Caco-2 (cell line): Measurements from ENCODE around the gene EDEM2. TPM values are rescaled to one million over a fixed set of nuclear protein-coding genes. Genes with fewer than 3 reads are reported as not detected.
"Not testable (repeated sequence)": the region's sequence is repeated elsewhere in the genome, so short reads cannot be mapped to it uniquely, and the experiment has no call there.

Experiments used
- BruUV-seq: library from RNA; stranded (reverse); fragments of 400-500 nt; replicated peaks from 2 replicates; lab custom pipeline; 2021; lab: Mats Ljungman, UMichigan
- CTCF ChIA-PET: fragments of 300-600 bp; sonication (Branson Sonifier 250); formaldehyde crosslinking; loops from one replicate; lab custom pipeline; 2022; ENCODE audit warnings: antibody characterized with exemption; lab: Charles Lee
- POLR2A ChIA-PET: fragments of 300-600 bp; sonication (Branson Sonifier 250); formaldehyde crosslinking; loops from one replicate; lab custom pipeline; 2022; ENCODE audit warnings: antibody characterized with exemption; lab: Charles Lee
- DNase-seq, 2 experiments: peaks; one replicate each; pipeline versions ENCODE4 v3.0.0 to v3.0.0-alpha.2; 2020 to 2022
- H3K27me3 ChIP-seq: replicated peaks from 2 replicates; pipeline ENCODE4 v1.6.0; 2011; ENCODE audit warnings: low read length; ENCODE audit not compliant: control insufficient read depth, insufficient read depth
- H3K36me3 ChIP-seq: 2 replicates; pipeline ENCODE4 v1.5.1; 2011; ENCODE audit warnings: low read length; ENCODE audit not compliant: control insufficient read depth, insufficient read depth
- H3K4me1 ChIP-seq: fragments of 250-450 bp; sonication (Bioruptor Pico); 2 replicates; pipeline ENCODE4 v1.5.1; 2020; ENCODE audit warnings: mild to moderate bottlenecking
- H3K4me3 ChIP-seq: 2 replicates; pipeline ENCODE4 v1.5.1; 2011; ENCODE audit warnings: low read depth, mild to moderate bottlenecking, control low read depth, low read length
- H3K9me3 ChIP-seq: fragments of 250-450 bp; sonication (Bioruptor Pico); 2 replicates; pipeline ENCODE4 v1.5.1; 2020; ENCODE audit warnings: mild to moderate bottlenecking, moderate library complexity
- H3K27ac Mint-ChIP-seq: one replicate; pipeline ENCODE4 v1.8.0; 2022; ENCODE audit warnings: mixed read lengths; ENCODE audit not compliant: unreplicated experiment
- H3K27me3 Mint-ChIP-seq: one replicate; pipeline ENCODE4 v1.8.0; 2022; ENCODE audit warnings: mixed read lengths; ENCODE audit not compliant: insufficient read depth, unreplicated experiment
- H3K36me3 Mint-ChIP-seq: one replicate; pipeline ENCODE4 v1.8.0; 2022; ENCODE audit warnings: mild to moderate bottlenecking, mixed read lengths; ENCODE audit not compliant: insufficient read depth, unreplicated experiment
- H3K4me1 Mint-ChIP-seq: one replicate; pipeline ENCODE4 v1.8.0; 2022; ENCODE audit warnings: low read depth, mixed read lengths; ENCODE audit not compliant: unreplicated experiment
- H3K4me3 Mint-ChIP-seq: one replicate; pipeline ENCODE4 v1.8.0; 2022; ENCODE audit warnings: mild to moderate bottlenecking, moderate library complexity, mixed read lengths; ENCODE audit not compliant: unreplicated experiment
- H3K9me3 Mint-ChIP-seq: one replicate; pipeline ENCODE4 v1.8.0; 2022; ENCODE audit warnings: mixed read lengths; ENCODE audit not compliant: unreplicated experiment
- CTCF ChIP-seq, 2 experiments: fragments of 200-600 bp in 1 of 2; IDR thresholded peaks; 1 replicate in 1 of 2; 2 replicates in 1 of 2; pipeline versions ENCODE4 v1.5.1 to v1.8.0; 2011 to 2022; ENCODE audit warnings: antibody characterized with exemption in 1 of 2, control low read depth in 1 of 2, inconsistent platforms in 1 of 2, low read depth in 1 of 2, low read length in 1 of 2, mild to moderate bottlenecking in 1 of 2, moderate library complexity in 1 of 2; ENCODE audit not compliant: insufficient read depth in 1 of 2, severe bottlenecking in 1 of 2, unreplicated experiment in 1 of 2
- intact Hi-C: fragments of 100-400 bp; cut with micrococcal nuclease; formaldehyde crosslinking; loops from one replicate; pipeline ENCODE4 v1.10.0; 2022; ENCODE audit not compliant: unreplicated experiment
- total RNA-seq: library from RNA; stranded (reverse); gene quantifications from 2 replicates; pipeline ENCODE4 v1.2.3, GENCODE V29; 2022

Gene EDEM2
- total RNA-seq, 1 experiment from 2014 or later = 41.2 TPM

- no peaks in the 10 kb centered on the region for H3K36me3 ChIP-seq
- Mint-ChIP-seq H3K27me3 (no peaks in the 10 kb centered on the region), H3K4me1 (peaks cover 46% of the 10 kb centered on the region), H3K27ac (peak overlapping the region; percentile 29), H3K36me3 (peaks cover 5% of the 10 kb centered on the region), H3K4me3 (no peak overlapping the region), H3K9me3 (peaks cover 49% of the 10 kb centered on the region)
- ChIA-PET POLR2A (interaction anchor here (0.6 to 1.2 kb wide), 4 partner anchors 31 to 1702 kb away, joined by 3 to 4 read pairs (median 3); no protein-coding TSS in a partner anchor), CTCF (interaction anchor here (0.6 to 4.5 kb wide), 5 partner anchors 16 to 132 kb away, joined by 3 to 37 read pairs (median 4); partner anchors contain the start of gene EDEM2)
- DNase-seq = peak; percentile 48 to 59
- peaks cover 28% of the 10 kb centered on the region for H3K9me3 ChIP-seq
- no peak overlapping the region for H3K4me3 ChIP-seq
- no TSS peak for BruUV-seq
- no peak for TF ChIP-seq CTCF (IDR thresholded peaks at IDR 0.05; ENCODE audit: insufficient read depth in 1 of 2, low read depth in 1 of 2, low read length in 1 of 2, severe bottlenecking in 1 of 2, unreplicated experiment in 1 of 2)
- H3K4me1 ChIP-seq = peaks cover 55% of the 10 kb centered on the region
- intact Hi-C loops = no loop called here
- no peaks in the 10 kb centered on the region for H3K27me3 ChIP-seq
These were observed 45.2 kb upstream of the EDEM2 start for GRCh38 chr20:35192118-35192872.

GRCh38 chr20:35191419-35192117 lies 44.4 kb upstream of the EDEM2 start:
- intact Hi-C loops = no loop called here
- no TSS peak for BruUV-seq
- no peak for TF ChIP-seq CTCF (IDR thresholded peaks at IDR 0.05; ENCODE audit: insufficient read depth in 1 of 2, low read depth in 1 of 2, low read length in 1 of 2, severe bottlenecking in 1 of 2, unreplicated experiment in 1 of 2)
- Histone ChIP-seq H3K4me3 (no peak overlapping the region), H3K9me3 (peaks cover 21% of the 10 kb centered on the region), H3K36me3 (no peaks in the 10 kb centered on the region), H3K4me1 (peaks cover 61% of the 10 kb centered on the region), H3K27me3 (no peaks in the 10 kb centered on the region)
- peaks cover 52% of the 10 kb centered on the region for H3K4me1 Mint-ChIP-seq
- peaks cover 5% of the 10 kb centered on the region for H3K36me3 Mint-ChIP-seq
- peaks cover 41% of the 10 kb centered on the region for H3K9me3 Mint-ChIP-seq
- no peaks in the 10 kb centered on the region for H3K27me3 Mint-ChIP-seq
- CTCF ChIA-PET = interaction anchor here (0.6 to 4.5 kb wide), 5 partner anchors 17 to 131 kb away, joined by 3 to 37 read pairs (median 5); partner anchors contain the start of gene EDEM2
- DNase-seq = no peak
- peak overlapping the region; percentile 29 for H3K27ac Mint-ChIP-seq
- POLR2A ChIA-PET = interaction anchor here (1.1 to 1.2 kb wide), 2 partner anchors 47 to 72 kb away, joined by 3 to 4 read pairs; no protein-coding TSS in a partner anchor
- H3K4me3 Mint-ChIP-seq = no peak overlapping the region

GRCh38 chr20:35190556-35190955 lies 43.4 kb upstream of the EDEM2 start:
- Mint-ChIP-seq H3K4me3 (no peak overlapping the region), H3K36me3 (peaks cover 5% of the 10 kb centered on the region), H3K9me3 (peaks cover 37% of the 10 kb centered on the region), H3K4me1 (peaks cover 52% of the 10 kb centered on the region), H3K27me3 (no peaks in the 10 kb centered on the region), H3K27ac (no peak overlapping the region)
- intact Hi-C loops = no loop called here
- CTCF ChIA-PET = no interaction called here
- Histone ChIP-seq H3K27me3 (no peaks in the 10 kb centered on the region), H3K9me3 (peaks cover 13% of the 10 kb centered on the region; the same call in 1 of the 2 replicates), H3K4me3 (no peak overlapping the region), H3K4me1 (peaks cover 61% of the 10 kb centered on the region), H3K36me3 (no peaks in the 10 kb centered on the region)
- no peak for TF ChIP-seq CTCF (IDR thresholded peaks at IDR 0.05; ENCODE audit: insufficient read depth in 1 of 2, low read depth in 1 of 2, low read length in 1 of 2, severe bottlenecking in 1 of 2, unreplicated experiment in 1 of 2)
- no peak for DNase-seq
- BruUV-seq = no TSS peak
- POLR2A ChIA-PET = no interaction called here

GRCh38 chr20:35189223-35189622 lies 42.1 kb upstream of the EDEM2 start:
- intact Hi-C loops, H3K27me3 ChIP-seq, H3K4me3 Mint-ChIP-seq, H3K4me3 ChIP-seq, H3K36me3 ChIP-seq, H3K36me3 Mint-ChIP-seq, H3K27me3 Mint-ChIP-seq, BruUV-seq: not testable (repeated sequence)
- H3K27ac Mint-ChIP-seq = peak overlapping the region; percentile 24
- DNase-seq = peak; percentile 55 to 84
- Histone ChIP-seq H3K4me1 (peaks cover 61% of the 10 kb centered on the region), H3K9me3 (peaks cover 13% of the 10 kb centered on the region; the same call in 1 of the 2 replicates)
- ChIA-PET CTCF (interaction anchor here (1.0 kb wide), 1 partner anchor 93 kb away, joined by 3 read pairs; no protein-coding TSS in a partner anchor), POLR2A (interaction anchor here (0.6 kb wide), 1 partner anchor 313 kb away, joined by 3 read pairs; no protein-coding TSS in a partner anchor)
- peaks cover 50% of the 10 kb centered on the region for H3K4me1 Mint-ChIP-seq
- H3K9me3 Mint-ChIP-seq = peaks cover 35% of the 10 kb centered on the region
